CD4-positive, alpha-beta T cell (primary cell): ENCODE measurements around the gene TRAPPC2. TPM values are rescaled to one million over a fixed set of nuclear protein-coding genes. Genes with fewer than 3 reads are reported as not detected.

Experiments
- ATAC-seq: fragments of 200-7000 bp; cut with Tn5 transposase; one replicate; pipeline ENCODE4 v1.10.0; 2022; ENCODE audit warnings: mild to moderate bottlenecking; ENCODE audit not compliant: poor library complexity
- CTCF ChIA-PET: fragments of 350-600 bp; sonication (Branson Sonifier 250); formaldehyde crosslinking; loops from one replicate; lab custom pipeline; 2021; ENCODE audit warnings: antibody characterized with exemption, inconsistent platforms; lab: Charles Lee
- POLR2A ChIA-PET: fragments of 350-600 bp; sonication (Branson Sonifier 250); formaldehyde crosslinking; loops from one replicate; lab custom pipeline; 2021; ENCODE audit warnings: antibody characterized with exemption, inconsistent platforms; lab: Charles Lee
- DNase-seq, 14 experiments: peaks; one replicate each; pipeline ENCODE4 v3.0.0-alpha.2; 2013 to 2020; ENCODE audit warnings: mixed read lengths in 2 of 14
- H3K27ac ChIP-seq, 2 donors: one replicate each; pipeline versions ENCODE4 v1.5.1 to v1.7.0; 2013; ENCODE audit warnings: low read length in 2 of 2, low read depth in 1 of 2, mild to moderate bottlenecking in 1 of 2
- H3K27me3 ChIP-seq, 2 experiments: 1 replicate in 1 of 2; 2 replicates in 1 of 2; pipeline versions ENCODE4 v1.6.1 to v1.7.0; 2013; ENCODE audit warnings: low read length in 2 of 2, control low read depth in 1 of 2, mild to moderate bottlenecking in 1 of 2, moderate library complexity in 1 of 2; ENCODE audit not compliant: insufficient read depth in 2 of 2, control insufficient read depth in 1 of 2
- H3K36me3 ChIP-seq: one replicate; pipeline ENCODE4 v1.6.1; 2013; ENCODE audit warnings: low read length, control low read depth; ENCODE audit not compliant: insufficient read depth
- H3K4me1 ChIP-seq: one replicate; pipeline ENCODE4 v1.6.1; 2013; ENCODE audit warnings: low read length, control low read depth; ENCODE audit not compliant: insufficient read depth
- H3K4me3 ChIP-seq: one replicate; pipeline ENCODE4 v1.5.1; 2013; ENCODE audit warnings: mild to moderate bottlenecking, low read length, moderate library complexity
- H3K9me3 ChIP-seq, 2 experiments: 1 replicate in 1 of 2; 2 replicates in 1 of 2; pipeline versions ENCODE4 v1.6.1 to v1.7.0; 2013; ENCODE audit warnings: low read length in 2 of 2, mild to moderate bottlenecking in 2 of 2, control low read depth in 1 of 2, moderate library complexity in 1 of 2; ENCODE audit not compliant: control insufficient read depth in 1 of 2, insufficient read depth in 1 of 2
- H3K27ac Mint-ChIP-seq: one replicate; pipeline ENCODE4 v1.8.0; 2020; ENCODE audit warnings: mixed read lengths
- H3K27me3 Mint-ChIP-seq: one replicate; pipeline ENCODE4 v1.8.0; 2021; ENCODE audit warnings: mixed read lengths
- H3K36me3 Mint-ChIP-seq: one replicate; pipeline ENCODE4 v1.8.0; 2021; ENCODE audit warnings: low read depth, mixed read lengths
- H3K4me1 Mint-ChIP-seq: one replicate; pipeline ENCODE4 v1.8.0; 2021; ENCODE audit warnings: low read depth, mixed read lengths
- H3K4me3 Mint-ChIP-seq: one replicate; pipeline ENCODE4 v1.8.0; 2020; ENCODE audit warnings: mild to moderate bottlenecking, mixed read lengths
- H3K9me3 Mint-ChIP-seq: one replicate; pipeline ENCODE4 v1.8.0; 2020; ENCODE audit warnings: mixed read lengths
- intact Hi-C, 2 experiments: fragments of 100-400 bp; cut with DNase I in 1 of 2; cut with micrococcal nuclease in 1 of 2; formaldehyde crosslinking; loops; one replicate each; pipeline versions ENCODE4 v1.15.1 to v1.9.0; 2023 to 2025; cut with DNase I, micrococcal nuclease
- total RNA-seq, 174 experiments: library from RNA in 2 of 174; stranded (reverse) in 2 of 174; gene quantifications; one replicate each; pipeline ENCODE4 v1.2.3 and lab custom pipeline; 2021 to 2026
- TF ChIP-seq, protein P1 (sequence below): fragments of 200-600 bp; IDR thresholded peaks from one replicate; pipeline ENCODE4 v1.8.0; 2022; ENCODE audit warnings: antibody characterized with exemption, mild to moderate bottlenecking

The TRAPPC2 gene
- total RNA-seq, 2 experiments from 2014 or later: 21.4 to 22.3 TPM

GRCh38 chrX:13716455-13716854, 18.0 kb downstream of the TRAPPC2 start:
- Mint-ChIP-seq H3K9me3 (no peaks in the 10 kb centered on the region), H3K36me3 (peaks cover 70% of the 10 kb centered on the region), H3K4me1 (peaks cover 41% of the 10 kb centered on the region), H3K4me3 (no peak overlapping the region), H3K27me3 (no peaks in the 10 kb centered on the region), H3K27ac (peak overlapping the region; percentile 85)
- no peak overlapping the region for H3K4me3 ChIP-seq
- peaks cover 46% of the 10 kb centered on the region for H3K36me3 ChIP-seq
- TF ChIP-seq, protein P1, sequence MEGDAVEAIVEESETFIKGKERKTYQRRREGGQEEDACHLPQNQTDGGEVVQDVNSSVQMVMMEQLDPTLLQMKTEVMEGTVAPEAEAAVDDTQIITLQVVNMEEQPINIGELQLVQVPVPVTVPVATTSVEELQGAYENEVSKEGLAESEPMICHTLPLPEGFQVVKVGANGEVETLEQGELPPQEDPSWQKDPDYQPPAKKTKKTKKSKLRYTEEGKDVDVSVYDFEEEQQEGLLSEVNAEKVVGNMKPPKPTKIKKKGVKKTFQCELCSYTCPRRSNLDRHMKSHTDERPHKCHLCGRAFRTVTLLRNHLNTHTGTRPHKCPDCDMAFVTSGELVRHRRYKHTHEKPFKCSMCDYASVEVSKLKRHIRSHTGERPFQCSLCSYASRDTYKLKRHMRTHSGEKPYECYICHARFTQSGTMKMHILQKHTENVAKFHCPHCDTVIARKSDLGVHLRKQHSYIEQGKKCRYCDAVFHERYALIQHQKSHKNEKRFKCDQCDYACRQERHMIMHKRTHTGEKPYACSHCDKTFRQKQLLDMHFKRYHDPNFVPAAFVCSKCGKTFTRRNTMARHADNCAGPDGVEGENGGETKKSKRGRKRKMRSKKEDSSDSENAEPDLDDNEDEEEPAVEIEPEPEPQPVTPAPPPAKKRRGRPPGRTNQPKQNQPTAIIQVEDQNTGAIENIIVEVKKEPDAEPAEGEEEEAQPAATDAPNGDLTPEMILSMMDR: no peak
- H3K27ac ChIP-seq: peak overlapping the region in 1 of 2 donors; percentile 9
- peaks cover 28% of the 10 kb centered on the region for H3K4me1 ChIP-seq
- DNase-seq (peak in 3 of 14 experiments; percentile 27 to 36 (median 27)), ATAC-seq (peak; percentile 62)
- no peaks in the 10 kb centered on the region for H3K27me3 ChIP-seq
- no peaks in the 10 kb centered on the region for H3K9me3 ChIP-seq
- ChIA-PET POLR2A (interaction anchor here (0.8 to 1.5 kb wide), 4 partner anchors 9 to 744 kb away, joined by 3 to 7 read pairs (median 5); partner anchors contain the start of genes OFD1, RAB9A and TRAPPC2), CTCF (no interaction called here)
- intact Hi-C loops: no loop called here

GRCh38 chrX:13711141-13711540, 23.3 kb downstream of the TRAPPC2 start:
- Mint-ChIP-seq H3K27ac (no peak overlapping the region), H3K36me3 (peaks cover 41% of the 10 kb centered on the region), H3K27me3 (no peaks in the 10 kb centered on the region), H3K4me1 (peaks cover under 1% of the 10 kb centered on the region), H3K9me3 (no peaks in the 10 kb centered on the region), H3K4me3 (no peak overlapping the region)
- ChIA-PET CTCF (no interaction called here), POLR2A (interaction anchor here (1.5 kb wide), 1 partner anchor 23 kb away, joined by 4 read pairs; the partner anchor contains the start of genes OFD1 and TRAPPC2)
- H3K9me3 ChIP-seq: no peaks in the 10 kb centered on the region
- TF ChIP-seq, protein P1: no peak
- H3K36me3 ChIP-seq: peaks cover 37% of the 10 kb centered on the region
- ATAC-seq (no peak), DNase-seq (no peak)
- no peak overlapping the region for H3K4me3 ChIP-seq
- intact Hi-C loops: no loop called here
- H3K27ac ChIP-seq: no peak overlapping the region
- H3K4me1 ChIP-seq: no peaks in the 10 kb centered on the region
- no peaks in the 10 kb centered on the region for H3K27me3 ChIP-seq

DNA sequence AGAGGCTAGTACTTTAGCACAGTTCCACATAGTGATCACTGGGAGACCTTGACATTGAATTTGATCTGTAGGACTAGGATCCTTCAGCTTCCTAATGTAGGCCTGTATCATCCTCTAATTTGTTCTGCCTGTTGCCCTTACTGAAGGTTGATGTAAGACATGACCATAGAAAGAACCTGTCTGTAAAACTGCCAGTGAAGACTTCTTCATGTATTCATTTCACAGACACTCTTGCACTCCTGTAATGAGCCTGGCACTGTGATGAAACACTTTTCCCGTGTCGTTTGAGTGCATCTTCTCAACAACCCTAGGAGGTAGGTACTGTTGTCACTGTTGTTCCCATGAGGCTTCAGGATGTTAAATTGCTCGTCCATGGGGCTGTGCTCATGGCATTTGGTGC, 30.8 kb downstream of the TRAPPC2 start:
- Histone ChIP-seq H3K4me1 (peaks cover 15% of the 10 kb centered on the region), H3K27ac (no peak overlapping the region), H3K27me3 (no peaks in the 10 kb centered on the region), H3K36me3 (peaks cover 12% of the 10 kb centered on the region), H3K9me3 (no peaks in the 10 kb centered on the region), H3K4me3 (no peak overlapping the region)
- no peaks in the 10 kb centered on the region for H3K27me3 Mint-ChIP-seq
- TF ChIP-seq, protein P1: no peak
- peaks cover 47% of the 10 kb centered on the region for H3K4me1 Mint-ChIP-seq
- H3K36me3 Mint-ChIP-seq: peaks cover 28% of the 10 kb centered on the region
- no peaks in the 10 kb centered on the region for H3K9me3 Mint-ChIP-seq
- ATAC-seq: no peak
- CTCF ChIA-PET: interaction anchor here (1.6 kb wide), 1 partner anchor 15 kb away, joined by 4 read pairs; the partner anchor contains the start of gene RAB9A
- intact Hi-C loops: no loop called here
- POLR2A ChIA-PET: no interaction called here
- no peak overlapping the region for H3K4me3 Mint-ChIP-seq
- DNase-seq: no peak
- peak overlapping the region; percentile 61 for H3K27ac Mint-ChIP-seq
